ENCODE data around the gene N4BP2L2. TPM values are rescaled to one million over a fixed set of nuclear protein-coding genes. Genes with fewer than 3 reads are reported as not detected.

Gene N4BP2L2
- total RNA-seq, 2 experiments from 2014 or later = 84.5 to 85.2 TPM

GRCh38 chr13:32432856-32433255, 105.7 kb downstream of the N4BP2L2 start:
- POLR2A ChIA-PET = no interaction called here

DNA sequence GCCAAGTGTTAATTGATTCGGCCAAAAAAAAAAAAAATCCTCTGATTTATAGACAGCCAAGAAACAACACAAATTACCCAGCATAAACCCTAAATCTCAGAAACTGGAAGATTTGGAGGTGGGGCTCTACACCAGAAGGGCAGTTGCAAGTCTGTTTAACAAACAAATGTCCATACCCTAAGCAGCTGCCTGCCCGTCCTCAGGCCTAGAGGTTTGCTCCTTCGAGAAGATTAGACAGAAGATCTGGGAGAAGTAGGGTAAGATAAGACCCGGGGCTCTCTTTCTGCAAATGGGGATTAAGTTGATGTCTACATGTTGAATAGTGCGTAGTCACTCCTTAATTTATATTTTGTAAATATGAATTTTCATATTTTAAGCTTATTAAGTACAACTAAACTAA, 107.2 kb downstream of the N4BP2L2 start:
- intact Hi-C loops (cut with micrococcal nuclease) = no loop called here
- POLR2A ChIA-PET = interaction anchor here (0.6 to 1.0 kb wide), 2 partner anchors 108 to 116 kb away, joined by 3 read pairs; partner anchors contain the start of genes BRCA2 and ZAR1L

More at GRCh38 chr13:32432856-32433255, 105.7 kb downstream of the N4BP2L2 start:
- Mint-ChIP-seq H3K4me1 (ENCODE audit: low read depth) (peaks cover 13% of the 10 kb centered on the region), H3K27ac (peak overlapping the region; percentile 11), H3K9me3 (no peaks in the 10 kb centered on the region), H3K36me3 (ENCODE audit: low read depth) (no peaks in the 10 kb centered on the region), H3K4me3 (no peak overlapping the region), H3K27me3 (no peaks in the 10 kb centered on the region)
- intact Hi-C loops (cut with micrococcal nuclease) = no loop called here
- TF ChIP-seq, protein P1, sequence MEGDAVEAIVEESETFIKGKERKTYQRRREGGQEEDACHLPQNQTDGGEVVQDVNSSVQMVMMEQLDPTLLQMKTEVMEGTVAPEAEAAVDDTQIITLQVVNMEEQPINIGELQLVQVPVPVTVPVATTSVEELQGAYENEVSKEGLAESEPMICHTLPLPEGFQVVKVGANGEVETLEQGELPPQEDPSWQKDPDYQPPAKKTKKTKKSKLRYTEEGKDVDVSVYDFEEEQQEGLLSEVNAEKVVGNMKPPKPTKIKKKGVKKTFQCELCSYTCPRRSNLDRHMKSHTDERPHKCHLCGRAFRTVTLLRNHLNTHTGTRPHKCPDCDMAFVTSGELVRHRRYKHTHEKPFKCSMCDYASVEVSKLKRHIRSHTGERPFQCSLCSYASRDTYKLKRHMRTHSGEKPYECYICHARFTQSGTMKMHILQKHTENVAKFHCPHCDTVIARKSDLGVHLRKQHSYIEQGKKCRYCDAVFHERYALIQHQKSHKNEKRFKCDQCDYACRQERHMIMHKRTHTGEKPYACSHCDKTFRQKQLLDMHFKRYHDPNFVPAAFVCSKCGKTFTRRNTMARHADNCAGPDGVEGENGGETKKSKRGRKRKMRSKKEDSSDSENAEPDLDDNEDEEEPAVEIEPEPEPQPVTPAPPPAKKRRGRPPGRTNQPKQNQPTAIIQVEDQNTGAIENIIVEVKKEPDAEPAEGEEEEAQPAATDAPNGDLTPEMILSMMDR (IDR thresholded peaks at IDR 0.05) = no peak
- CTCF ChIA-PET = no interaction called here
- DNase-seq (no peak), ATAC-seq (no peak)

GRCh38 chr13:32430018-32430747, 108.4 kb downstream of the N4BP2L2 start:
- no peaks in the 10 kb centered on the region for H3K9me3 Mint-ChIP-seq
- ATAC-seq = no peak
- ChIA-PET POLR2A (no interaction called here), CTCF (interaction anchor here (1.2 to 1.4 kb wide), 2 partner anchors 183 to 210 kb away, joined by 3 read pairs; no protein-coding TSS in a partner anchor)
- H3K4me1 Mint-ChIP-seq (ENCODE audit: low read depth) = peaks cover 20% of the 10 kb centered on the region
- peaks cover 16% of the 10 kb centered on the region for H3K36me3 Mint-ChIP-seq (ENCODE audit: low read depth)
- H3K27me3 Mint-ChIP-seq = no peaks in the 10 kb centered on the region
- TF ChIP-seq, protein P1 (IDR thresholded peaks at IDR 0.05) = no peak
- intact Hi-C loops (cut with micrococcal nuclease) = no loop called here
- no peak for DNase-seq
- H3K4me3 Mint-ChIP-seq = no peak overlapping the region
- peak overlapping the region; percentile 44 for H3K27ac Mint-ChIP-seq

More for the DNA sequence above, 107.2 kb downstream of the N4BP2L2 start:
- Mint-ChIP-seq H3K4me3 (no peak overlapping the region), H3K36me3 (ENCODE audit: low read depth) (peaks cover 6% of the 10 kb centered on the region), H3K9me3 (no peaks in the 10 kb centered on the region), H3K27ac (no peak overlapping the region), H3K4me1 (ENCODE audit: low read depth) (peaks cover 13% of the 10 kb centered on the region), H3K27me3 (no peaks in the 10 kb centered on the region)
- DNase-seq (no peak), ATAC-seq (no peak)
- TF ChIP-seq, protein P1 (IDR thresholded peaks at IDR 0.05) = no peak
- CTCF ChIA-PET = interaction anchor here (0.9 kb wide), 1 partner anchor 10 kb away, joined by 3 read pairs; no protein-coding TSS in a partner anchor

GRCh38 chr13:32429433-32429909, 109.1 kb downstream of the N4BP2L2 start:
- peaks cover 23% of the 10 kb centered on the region for H3K4me1 Mint-ChIP-seq (ENCODE audit: low read depth)
- no peak for DNase-seq
- CTCF ChIA-PET = interaction anchor here (1.1 to 1.4 kb wide), 3 partner anchors 151 to 210 kb away, joined by 3 read pairs; no protein-coding TSS in a partner anchor
- H3K27me3 Mint-ChIP-seq = no peaks in the 10 kb centered on the region
- TF ChIP-seq, protein P1 (IDR thresholded peaks at IDR 0.05) = no peak
- intact Hi-C loops (cut with micrococcal nuclease) = loop anchor here (5.0 kb wide), 2 partner anchors 108 to 112 kb away; partner anchors contain the start of genes BRCA2, N4BP2L2 and ZAR1L
- H3K27ac Mint-ChIP-seq = peak overlapping the region; percentile 98
- ATAC-seq = no peak
- POLR2A ChIA-PET = interaction anchor here (2.8 to 3.9 kb wide), 2 partner anchors 10 to 113 kb away, joined by 10 to 38 read pairs; partner anchors contain the start of genes BRCA2 and ZAR1L
- H3K9me3 Mint-ChIP-seq = no peaks in the 10 kb centered on the region
- H3K4me3 Mint-ChIP-seq = no peak overlapping the region
- H3K36me3 Mint-ChIP-seq (ENCODE audit: low read depth) = peaks cover 18% of the 10 kb centered on the region
